ENCODE results near the gene AVPI1. TPM values are rescaled to one million over a fixed set of nuclear protein-coding genes. Genes with fewer than 3 reads are reported as not detected.

Gene AVPI1
- total and polyA plus RNA-seq, 8 donors, result 2.3 to 38.2 (median 19.6) TPM

DNA sequence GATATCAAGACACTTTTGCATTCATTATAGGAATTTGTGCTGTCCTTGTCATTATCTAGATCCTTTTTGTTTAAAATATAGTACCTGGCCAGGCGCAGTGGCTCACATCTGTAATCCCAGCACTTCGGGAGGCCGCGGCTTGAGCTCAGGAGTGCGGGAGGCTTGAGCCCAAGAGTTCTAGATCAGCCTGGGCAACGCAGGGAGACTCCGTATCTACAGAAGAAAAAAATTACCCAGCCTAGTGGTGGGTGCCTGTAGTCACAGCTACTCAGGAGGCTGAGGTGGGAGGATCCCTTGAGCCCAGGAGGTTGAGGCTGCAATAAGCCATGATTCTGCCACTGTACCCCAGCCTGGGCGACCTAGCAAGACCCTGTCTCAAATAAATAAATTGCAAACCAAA lies 53.1 kb downstream of the AVPI1 start:
- Histone ChIP-seq H3K27me3 (no peaks in the 10 kb centered on the region), H3K9me3 (no peaks in the 10 kb centered on the region), H3K4me1 (peaks cover 6 to 16% (median 14%) of the 10 kb centered on the region in 4 donors), H3K27ac (peak overlapping the region; percentile 45 to 76 (median 67)), H3K36me3 (no peaks in the 10 kb centered on the region), H3K4me3 (peak overlapping the region; percentile 53 to 90 (median 76))
- peak in 1 of 2 donors; percentile 36 for DNase-seq
- TF ChIP-seq POLR2A (IDR thresholded peaks at IDR 0.05) (no peak), EP300 (IDR thresholded peaks at IDR 0.05) (no peak), POLR2AphosphoS5 (IDR thresholded peaks at IDR 0.05) (no peak)
- TF ChIP-seq, protein P1, sequence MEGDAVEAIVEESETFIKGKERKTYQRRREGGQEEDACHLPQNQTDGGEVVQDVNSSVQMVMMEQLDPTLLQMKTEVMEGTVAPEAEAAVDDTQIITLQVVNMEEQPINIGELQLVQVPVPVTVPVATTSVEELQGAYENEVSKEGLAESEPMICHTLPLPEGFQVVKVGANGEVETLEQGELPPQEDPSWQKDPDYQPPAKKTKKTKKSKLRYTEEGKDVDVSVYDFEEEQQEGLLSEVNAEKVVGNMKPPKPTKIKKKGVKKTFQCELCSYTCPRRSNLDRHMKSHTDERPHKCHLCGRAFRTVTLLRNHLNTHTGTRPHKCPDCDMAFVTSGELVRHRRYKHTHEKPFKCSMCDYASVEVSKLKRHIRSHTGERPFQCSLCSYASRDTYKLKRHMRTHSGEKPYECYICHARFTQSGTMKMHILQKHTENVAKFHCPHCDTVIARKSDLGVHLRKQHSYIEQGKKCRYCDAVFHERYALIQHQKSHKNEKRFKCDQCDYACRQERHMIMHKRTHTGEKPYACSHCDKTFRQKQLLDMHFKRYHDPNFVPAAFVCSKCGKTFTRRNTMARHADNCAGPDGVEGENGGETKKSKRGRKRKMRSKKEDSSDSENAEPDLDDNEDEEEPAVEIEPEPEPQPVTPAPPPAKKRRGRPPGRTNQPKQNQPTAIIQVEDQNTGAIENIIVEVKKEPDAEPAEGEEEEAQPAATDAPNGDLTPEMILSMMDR (IDR thresholded peaks at IDR 0.05), result peak in 1 of 7 experiments; percentile 12
- intact Hi-C loops (cut with DNase I; ENCODE audit: low total_unique reads), result no loop called here
- 43 to 83% (median 56%) methylated on average over 8 of the region's 8 CpGs for WGBS, 5 donors

DNA sequence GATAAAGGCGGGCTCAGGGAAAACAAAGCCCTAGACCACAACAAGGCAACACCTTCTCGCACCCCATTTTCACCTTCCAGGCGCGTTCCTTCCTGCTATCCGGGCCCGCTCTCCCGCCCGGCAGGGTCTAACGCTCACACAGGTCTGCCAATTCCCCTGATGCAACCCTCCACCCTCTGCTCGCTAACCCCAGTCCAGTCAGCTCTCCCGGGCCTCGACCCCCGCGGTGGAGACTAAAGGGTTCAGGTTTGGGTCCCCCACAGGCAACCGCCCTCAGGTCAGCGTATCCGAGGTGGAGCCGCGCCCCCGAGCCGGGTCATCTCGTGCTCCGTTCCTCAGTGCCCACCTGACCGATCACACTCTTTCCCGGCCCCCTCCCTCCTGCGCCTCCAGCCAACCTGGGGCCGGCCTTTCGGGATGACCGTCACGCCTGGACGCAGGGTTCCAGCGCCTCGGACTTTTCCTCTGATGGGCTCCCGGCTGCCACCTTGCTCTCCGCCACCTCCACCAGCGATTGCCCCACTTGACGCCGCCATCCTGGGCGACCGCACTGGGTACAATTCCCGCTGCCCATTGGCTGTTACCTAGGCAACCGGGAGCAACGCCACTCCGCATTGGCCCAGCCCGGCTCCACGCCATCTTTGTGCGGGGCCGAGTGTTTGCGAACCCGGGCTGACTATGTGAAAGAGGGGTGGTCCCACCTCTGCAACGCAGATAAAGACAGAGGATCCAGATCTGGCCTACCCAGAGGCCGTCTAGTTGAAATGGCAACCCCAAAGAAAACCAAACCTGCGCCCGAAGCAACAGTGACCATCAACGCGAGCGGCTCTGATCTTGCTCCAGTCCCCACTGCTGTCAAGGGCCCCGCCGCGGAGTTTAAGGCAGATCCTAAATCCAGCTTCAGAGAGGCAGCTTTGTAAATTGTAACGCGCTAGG lies 53.8 kb downstream of the AVPI1 start, which contains the start of gene MORN4:
Gene MORN4 (minus strand): TSS at position 552 of the 936 bp plus-strand sequence. CDS start 13,847 bp downstream, outside the sequence.
- H3K4me3 ChIP-seq, result peak within 1 kb of the TSS; percentile 53 to 90 (median 76)
- intact Hi-C loops (cut with DNase I; ENCODE audit: low total_unique reads), result no loop called here
- H3K27me3 ChIP-seq, result no peaks in the 10 kb centered on the region
- no peaks in the 10 kb centered on the region for H3K9me3 ChIP-seq
- H3K4me1 ChIP-seq, result peaks cover 6 to 16% (median 14%) of the 10 kb centered on the region in 4 donors
- DNase-seq, result peak; percentile 93 to 97
- no peaks in the 10 kb centered on the region for H3K36me3 ChIP-seq
- peak; percentile 7 to 69 (median 26) for TF ChIP-seq POLR2AphosphoS5 (IDR thresholded peaks at IDR 0.05)
- no peak for TF ChIP-seq EP300 (IDR thresholded peaks at IDR 0.05)
- 2 to 6% (median 3%) methylated on average over 34 to 62 of the region's 62 CpGs for WGBS, 5 donors
- peak within 1 kb of the TSS; percentile 45 to 76 (median 67) for H3K27ac ChIP-seq

DNA sequence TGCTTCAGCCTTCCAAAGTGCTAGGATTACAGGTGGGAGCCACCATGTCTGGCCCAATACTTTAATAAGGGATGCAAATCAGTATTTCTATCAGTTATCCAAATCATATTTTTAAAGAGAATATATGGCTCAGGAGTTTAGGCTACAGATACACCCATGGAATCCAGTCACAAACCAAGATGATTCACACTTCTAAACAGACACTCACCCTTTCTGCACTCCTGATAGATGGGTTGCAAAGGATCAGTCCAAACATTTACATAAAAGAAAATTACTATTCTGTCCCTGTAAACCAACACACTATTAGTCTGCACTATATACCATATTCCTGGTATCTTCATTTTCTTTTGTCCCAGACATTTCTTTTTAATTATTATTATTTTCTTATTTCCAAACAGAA lies 55.9 kb downstream of the AVPI1 start:
- intact Hi-C loops (cut with DNase I; ENCODE audit: low total_unique reads), result no loop called here

DNA sequence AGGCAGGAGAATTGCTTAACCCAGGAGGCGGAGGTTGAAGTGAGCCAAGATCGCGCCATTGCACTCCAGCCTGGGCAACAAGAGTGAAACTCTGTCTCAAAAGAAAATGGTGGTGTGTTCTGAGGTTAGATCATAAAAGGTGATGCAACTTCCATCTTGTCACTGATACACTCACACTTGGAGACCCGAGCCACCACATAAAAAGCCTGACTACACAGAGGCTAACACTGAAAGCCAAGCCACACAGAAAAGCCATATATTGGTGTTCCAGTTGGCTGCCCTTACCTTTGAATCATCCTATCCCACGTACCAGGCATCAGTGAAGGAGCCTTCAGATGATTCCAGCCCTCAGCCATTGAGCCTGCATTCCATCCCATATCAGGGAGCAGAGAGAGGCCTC lies 57.8 kb downstream of the AVPI1 start:
- no peak overlapping the region for H3K4me3 ChIP-seq
- no peaks in the 10 kb centered on the region for H3K36me3 ChIP-seq
- H3K27me3 ChIP-seq, result no peaks in the 10 kb centered on the region
- DNase-seq, result no peak
- WGBS, 5 donors, result 90 to 97% (median 94%) methylated on average over 5 of the region's 5 CpGs
- peaks cover 6 to 16% (median 14%) of the 10 kb centered on the region in 4 donors for H3K4me1 ChIP-seq
- TF ChIP-seq, protein P1 (IDR thresholded peaks at IDR 0.05), result no peak
- intact Hi-C loops (cut with DNase I; ENCODE audit: low total_unique reads), result no loop called here
- H3K27ac ChIP-seq, result no peak overlapping the region
- no peaks in the 10 kb centered on the region for H3K9me3 ChIP-seq

More for the DNA sequence above, 55.9 kb downstream of the AVPI1 start:
- Histone ChIP-seq H3K4me1 (peaks cover 6 to 16% (median 14%) of the 10 kb centered on the region in 4 donors), H3K27ac (no peak overlapping the region), H3K36me3 (no peaks in the 10 kb centered on the region), H3K27me3 (no peaks in the 10 kb centered on the region), H3K9me3 (no peaks in the 10 kb centered on the region), H3K4me3 (no peak overlapping the region)
- TF ChIP-seq POLR2AphosphoS5 (IDR thresholded peaks at IDR 0.05), result no peak
- no peak for DNase-seq

DNA sequence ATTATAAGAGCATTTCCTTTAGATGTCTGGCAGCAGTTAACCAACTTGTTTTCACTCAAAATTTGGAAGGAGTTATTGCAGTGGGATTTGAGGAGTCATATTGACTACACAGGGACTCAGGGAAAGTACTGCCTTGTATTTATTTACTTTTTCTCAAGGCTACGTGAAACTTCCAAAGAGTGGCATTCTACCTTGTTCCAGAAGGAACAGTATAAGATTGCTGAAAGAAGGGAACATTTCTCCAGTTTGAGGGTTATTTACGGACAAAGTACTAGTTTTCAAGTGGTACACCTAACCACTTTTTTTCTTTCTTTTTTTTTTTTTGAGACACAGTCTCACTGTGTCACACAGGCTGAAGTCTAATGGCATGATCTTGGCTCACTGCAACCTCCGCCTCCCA lies 58.8 kb downstream of the AVPI1 start:
- Histone ChIP-seq H3K4me1 (peaks cover 6 to 10% (median 9%) of the 10 kb centered on the region in 4 donors), H3K27ac (peak overlapping the region in 2 of 5 donors; percentile 32 to 36), H3K36me3 (no peaks in the 10 kb centered on the region), H3K9me3 (no peaks in the 10 kb centered on the region), H3K4me3 (no peak overlapping the region), H3K27me3 (no peaks in the 10 kb centered on the region)
- no peak for TF ChIP-seq POLR2A (IDR thresholded peaks at IDR 0.05)
- TF ChIP-seq, protein P1 (IDR thresholded peaks at IDR 0.05), result no peak
- no peak for TF ChIP-seq EP300 (IDR thresholded peaks at IDR 0.05)
- no peak for TF ChIP-seq POLR2AphosphoS5 (IDR thresholded peaks at IDR 0.05)
- WGBS, 5 donors, result 55 to 72% (median 65%) methylated on average over 3 of the region's 3 CpGs
- no peak for DNase-seq
- intact Hi-C loops (cut with DNase I; ENCODE audit: low total_unique reads), result no loop called here
